Measurements from ENCODE around the gene LIMS1.
"Not testable (repeated sequence)": the region's sequence is repeated elsewhere in the genome, so short reads cannot be mapped to it uniquely, and the experiment has no call there.

LIMS1 gene

GRCh38 chr2:108553209-108553919 lies 19.1 kb downstream of the LIMS1 start:
- no peak for DNase-seq

DNA sequence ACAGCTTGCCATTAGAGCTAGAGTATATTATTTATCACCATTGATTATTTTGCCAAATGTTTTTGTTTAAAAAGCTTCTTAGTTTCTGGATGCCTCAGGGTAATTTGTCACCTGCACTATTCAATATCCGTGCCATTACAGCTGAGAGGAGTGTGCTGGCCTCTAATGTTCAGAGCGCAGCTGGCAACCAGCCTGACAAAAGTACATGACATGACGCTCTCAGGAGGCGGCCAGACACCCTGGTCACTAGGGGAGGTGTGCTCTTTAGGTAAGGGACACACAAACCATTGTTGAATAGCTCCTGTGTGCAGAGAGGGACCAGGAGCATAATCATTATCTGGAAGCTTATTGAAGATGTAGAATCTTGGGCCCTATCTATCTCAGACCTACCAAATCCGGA lies 20.3 kb downstream of the LIMS1 start:
- DNase-seq, result no peak

DNA sequence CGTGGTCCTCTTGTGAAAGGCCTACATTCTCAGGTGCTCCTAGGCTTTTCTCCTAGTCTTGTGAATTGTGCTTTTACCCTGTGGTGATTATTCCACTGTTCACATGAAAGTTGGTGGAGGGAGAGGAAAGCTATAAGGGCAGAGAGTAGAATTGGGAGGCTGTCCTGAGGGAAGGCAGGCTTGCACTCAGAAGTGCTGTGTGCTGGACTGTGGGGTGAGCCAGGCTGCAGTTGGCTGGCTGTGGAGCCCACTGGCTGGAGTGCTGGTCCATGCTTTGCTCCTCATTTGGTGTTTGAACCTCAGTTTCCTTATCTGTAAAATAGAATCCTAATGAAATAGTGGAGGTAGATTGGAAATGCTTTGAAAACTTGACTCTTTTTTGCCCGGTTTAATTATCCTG lies 21.3 kb downstream of the LIMS1 start:
- no peak for DNase-seq

DNA sequence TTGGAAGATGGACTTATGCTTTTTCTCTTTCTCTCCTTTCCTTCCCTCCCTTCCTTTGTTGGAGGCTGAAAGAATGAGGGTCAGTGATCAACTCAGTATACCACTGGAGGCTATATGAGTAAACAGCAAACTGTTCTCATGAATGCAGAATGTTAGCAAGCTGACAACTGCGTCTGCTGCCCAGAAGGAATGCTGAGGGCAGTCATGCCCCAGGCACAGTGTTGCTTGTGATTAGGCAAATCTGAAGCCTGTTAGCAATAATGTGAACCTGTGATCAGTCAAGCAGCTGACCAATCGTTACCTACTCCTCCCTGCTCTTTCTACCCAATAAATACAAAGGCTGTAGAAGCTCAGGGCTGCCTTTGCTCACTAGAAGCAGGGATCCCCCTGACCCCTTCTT lies 22.3 kb downstream of the LIMS1 start:
- not testable (repeated sequence) for DNase-seq

DNA sequence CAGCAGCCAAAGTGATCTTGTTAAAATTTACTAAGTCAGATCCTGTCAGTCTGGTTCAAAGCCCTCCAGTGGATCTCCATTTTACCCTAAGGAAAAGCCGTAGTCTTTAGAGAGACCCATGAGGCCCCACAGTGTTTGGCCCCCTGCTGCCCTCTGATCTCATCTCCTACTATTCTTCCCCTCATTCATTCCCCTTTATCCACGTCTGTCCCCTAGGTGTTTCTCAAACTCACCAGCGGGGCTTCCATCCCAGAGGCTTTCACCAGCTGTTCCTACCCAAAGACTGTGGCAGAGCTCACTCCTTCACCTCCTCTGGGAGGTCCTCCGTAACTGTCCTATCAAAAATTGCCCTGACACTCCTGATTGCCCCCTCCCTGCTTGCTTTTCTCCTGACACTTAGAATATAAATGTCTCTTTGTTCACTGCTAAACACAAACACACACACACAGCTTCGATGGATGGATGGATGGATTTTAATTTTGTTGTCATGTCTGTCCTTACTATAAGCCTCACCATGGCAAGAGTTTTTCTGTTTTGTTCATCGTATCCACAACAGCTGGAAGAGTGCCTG lies 26.1 kb downstream of the LIMS1 start:
- DNase-seq, result no peak

DNA sequence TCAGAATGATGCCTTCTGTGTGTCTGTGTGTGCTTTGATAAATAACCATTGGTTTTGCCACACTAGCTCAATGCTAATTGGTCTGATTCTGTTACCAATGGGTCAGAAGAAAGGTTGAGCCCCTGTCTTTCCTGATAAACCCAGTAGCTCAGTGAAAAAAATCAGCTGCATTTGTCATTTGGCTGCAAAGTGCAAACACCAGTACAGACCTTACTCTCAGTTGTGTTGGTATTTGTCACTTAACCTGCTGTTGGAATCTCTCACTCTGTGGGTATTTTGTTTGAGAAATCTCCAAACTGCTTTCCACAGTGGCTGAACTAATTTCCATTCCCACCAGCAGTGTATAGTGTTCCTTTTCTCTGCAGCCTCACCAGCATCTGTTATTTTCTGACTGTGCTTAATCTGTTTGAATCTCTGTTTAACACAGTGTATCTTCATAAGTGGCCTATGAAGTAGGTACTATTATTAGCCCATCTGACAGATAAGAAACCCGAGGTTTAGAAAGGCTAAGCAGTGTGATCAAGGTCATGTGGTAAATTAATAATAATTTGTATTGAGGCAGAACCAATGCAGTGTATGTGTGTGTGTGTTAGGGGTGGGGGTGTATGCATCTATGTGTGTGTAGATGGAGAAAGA lies 26.7 kb downstream of the LIMS1 start:
- no peak for DNase-seq

DNA sequence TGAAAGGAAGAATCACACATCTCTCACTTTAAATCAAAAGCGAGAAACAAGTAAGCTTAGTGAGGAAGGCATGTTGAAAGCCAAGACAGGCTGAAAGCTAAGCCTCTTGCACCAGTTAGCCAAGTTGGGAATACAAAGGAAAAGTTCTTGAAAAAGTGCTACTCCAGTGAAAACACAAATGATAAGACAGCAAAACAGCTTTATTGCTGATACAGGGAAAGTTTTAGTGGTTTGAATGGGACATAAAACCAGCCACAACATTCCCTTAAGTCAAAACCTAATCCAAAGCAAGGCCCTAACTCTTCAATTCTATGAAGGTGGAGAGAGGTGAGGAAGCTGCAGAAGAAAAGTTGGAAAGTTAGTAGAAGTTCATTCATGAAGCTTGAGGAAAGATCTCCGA lies 28.0 kb downstream of the LIMS1 start:
- DNase-seq, result no peak

DNA sequence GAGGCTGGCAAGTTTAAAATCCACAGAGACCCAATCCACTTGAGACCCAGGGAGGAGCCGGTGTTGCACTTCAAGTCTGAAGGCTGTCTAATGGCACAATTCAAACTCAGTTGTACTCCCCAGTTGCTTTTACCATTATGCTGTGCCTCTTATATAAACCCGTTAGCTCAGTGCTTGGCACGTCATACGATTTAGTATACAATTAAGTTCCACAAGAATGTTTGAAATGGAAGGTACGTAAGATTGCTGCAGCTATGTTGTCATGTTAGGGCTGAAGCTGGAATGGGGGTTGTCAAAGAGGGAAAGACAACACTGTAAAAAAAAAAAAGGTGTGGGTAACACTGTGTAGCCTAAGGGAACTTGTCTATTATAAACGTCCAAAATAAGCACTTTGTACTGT lies 30.2 kb downstream of the LIMS1 start:
- DNase-seq, result no peak

- no peak for DNase-seq
Observed at GRCh38 chr2:108565778-108566375, 31.6 kb downstream of the LIMS1 start.

GRCh38 chr2:108570416-108570815 lies 36.1 kb downstream of the LIMS1 start:
- DNase-seq, result no peak

DNA sequence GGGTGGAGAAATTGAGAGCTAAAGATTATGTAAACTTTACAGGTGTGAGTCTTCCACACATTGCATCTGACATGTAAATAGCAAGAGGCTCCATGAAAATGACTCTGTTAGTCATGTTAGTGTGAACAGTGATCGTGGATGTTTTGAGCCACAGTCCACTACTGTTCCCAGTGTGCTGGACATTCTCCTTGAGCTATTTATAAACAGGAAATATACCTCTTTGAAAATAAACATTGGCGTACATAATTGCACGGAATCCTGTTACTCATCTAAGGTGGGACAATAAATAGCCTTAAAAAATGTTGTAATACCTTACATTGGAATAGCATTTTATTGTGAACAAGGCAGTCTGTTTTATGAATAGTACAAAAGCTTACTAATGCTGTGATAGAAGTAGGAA lies 37.0 kb downstream of the LIMS1 start:
- DNase-seq, result no peak

DNA sequence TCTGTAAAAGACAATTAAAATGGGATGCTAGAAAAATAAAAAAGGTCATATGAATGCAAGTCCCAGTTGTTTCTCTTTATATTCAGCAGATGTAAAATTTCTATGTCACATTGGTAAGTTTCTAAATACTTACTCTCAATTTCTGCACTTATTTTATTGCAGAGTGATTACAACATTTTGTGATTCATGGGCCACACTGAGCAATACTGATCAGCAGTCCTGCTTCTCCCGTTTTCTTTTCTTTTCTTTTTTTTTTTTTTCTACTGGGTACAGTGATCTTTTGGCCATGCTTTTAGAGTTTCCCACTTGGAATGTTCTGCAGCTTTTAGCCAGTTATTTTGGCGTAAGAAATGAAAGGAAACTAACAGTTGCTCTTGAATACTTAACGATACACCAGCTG lies 38.8 kb downstream of the LIMS1 start:
- DNase-seq, result no peak

DNA sequence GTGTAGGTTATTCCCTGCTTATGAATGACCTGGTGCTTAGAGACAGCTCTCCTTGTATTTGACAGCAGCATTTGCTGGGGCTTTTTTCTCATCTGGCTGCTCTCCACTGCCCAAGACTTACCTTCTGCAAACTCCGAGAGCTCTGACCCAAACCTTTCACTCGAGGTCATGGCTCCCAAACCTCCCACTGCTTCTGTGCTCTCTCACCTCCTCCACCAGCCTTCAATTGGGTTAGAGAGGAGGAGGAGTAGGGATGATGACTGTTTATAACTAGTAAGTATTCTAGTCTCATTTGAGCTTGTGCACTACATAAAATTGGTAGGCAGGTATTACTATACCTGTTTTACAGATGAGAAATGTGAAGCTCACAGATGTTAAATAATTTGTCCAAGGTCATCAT lies 40.1 kb downstream of the LIMS1 start:
- no peak for DNase-seq

DNA sequence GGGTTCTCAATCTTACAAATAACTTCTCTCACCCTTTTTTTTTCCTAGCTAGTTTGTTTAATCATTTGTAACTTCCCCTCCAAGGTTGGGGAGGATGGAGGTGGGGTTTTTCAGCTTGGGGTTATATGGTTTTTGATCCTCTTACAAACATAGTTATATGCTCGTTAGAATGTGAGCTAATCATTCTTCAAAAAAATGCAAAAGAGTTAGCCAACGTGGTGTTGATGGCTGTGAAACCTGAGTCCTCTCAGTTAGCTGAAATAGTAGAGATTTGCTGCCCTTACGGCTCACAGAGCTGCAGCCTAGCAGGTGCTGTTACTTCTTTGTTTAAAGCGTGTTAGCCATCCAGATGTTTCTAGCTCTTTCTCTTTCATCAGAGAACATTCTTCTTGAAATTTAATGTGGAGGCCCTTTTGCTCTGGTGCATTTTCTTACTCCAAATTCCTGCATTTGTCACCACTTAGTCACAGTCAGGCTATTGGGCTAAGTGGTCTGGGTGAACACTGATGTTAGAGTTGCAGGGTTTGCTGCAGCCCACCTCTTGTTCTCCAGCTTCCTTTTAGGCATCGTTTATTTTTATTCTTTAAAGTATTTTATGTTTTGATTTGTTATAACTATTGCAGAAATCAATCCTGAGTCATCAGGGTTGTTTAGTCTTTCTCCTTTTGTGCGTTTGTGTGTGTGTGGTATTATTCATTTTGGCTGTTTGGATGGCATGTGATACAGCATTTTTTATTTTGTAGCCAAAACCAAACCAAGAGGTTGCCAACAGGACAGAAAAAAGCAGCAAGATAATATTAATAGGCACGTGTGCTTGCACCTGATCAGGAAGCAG lies 41.1 kb downstream of the LIMS1 start:
- no peak for DNase-seq

DNA sequence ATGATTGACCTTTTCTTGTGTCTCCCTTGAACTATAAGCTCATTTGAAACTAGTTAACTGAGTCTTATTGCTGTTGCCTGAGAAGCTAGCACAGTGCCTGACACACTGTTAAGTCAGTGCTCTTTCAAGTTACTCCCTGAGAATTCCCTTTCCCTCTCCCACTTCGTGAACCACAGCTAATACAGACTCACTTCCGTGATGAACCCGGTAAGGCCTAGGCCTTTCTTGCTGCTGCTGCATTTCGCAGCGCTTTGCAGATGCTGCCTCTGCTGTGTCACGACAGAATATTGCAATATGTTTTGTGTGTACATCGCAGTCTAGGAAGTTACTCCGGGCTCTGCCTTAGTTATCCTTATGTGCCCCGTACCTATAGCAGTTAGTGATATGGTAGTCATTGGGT lies 42.8 kb downstream of the LIMS1 start:
- no peak for DNase-seq

GRCh38 chr2:108579623-108580022 lies 45.4 kb downstream of the LIMS1 start:
- no peak for DNase-seq

DNA sequence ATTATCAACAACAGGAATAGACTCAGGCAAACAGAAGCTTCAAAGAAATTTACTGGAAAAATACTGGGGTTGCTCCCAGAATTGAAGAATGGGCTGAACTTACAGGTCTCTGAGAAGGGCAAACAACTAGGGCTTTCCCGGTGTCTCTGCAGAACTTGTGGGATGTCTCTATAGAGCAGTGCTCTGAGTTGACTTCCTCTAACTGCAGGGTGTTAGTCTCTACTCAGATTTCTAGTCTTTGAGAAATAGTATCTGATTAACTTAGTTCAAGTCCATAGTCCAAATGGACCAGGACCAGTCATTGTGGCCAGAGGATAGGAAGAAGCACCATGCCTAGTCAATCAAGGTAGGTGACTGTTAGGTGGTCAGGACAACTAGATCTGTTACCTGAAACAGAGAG lies 45.8 kb downstream of the LIMS1 start:
- no peak for DNase-seq

DNA sequence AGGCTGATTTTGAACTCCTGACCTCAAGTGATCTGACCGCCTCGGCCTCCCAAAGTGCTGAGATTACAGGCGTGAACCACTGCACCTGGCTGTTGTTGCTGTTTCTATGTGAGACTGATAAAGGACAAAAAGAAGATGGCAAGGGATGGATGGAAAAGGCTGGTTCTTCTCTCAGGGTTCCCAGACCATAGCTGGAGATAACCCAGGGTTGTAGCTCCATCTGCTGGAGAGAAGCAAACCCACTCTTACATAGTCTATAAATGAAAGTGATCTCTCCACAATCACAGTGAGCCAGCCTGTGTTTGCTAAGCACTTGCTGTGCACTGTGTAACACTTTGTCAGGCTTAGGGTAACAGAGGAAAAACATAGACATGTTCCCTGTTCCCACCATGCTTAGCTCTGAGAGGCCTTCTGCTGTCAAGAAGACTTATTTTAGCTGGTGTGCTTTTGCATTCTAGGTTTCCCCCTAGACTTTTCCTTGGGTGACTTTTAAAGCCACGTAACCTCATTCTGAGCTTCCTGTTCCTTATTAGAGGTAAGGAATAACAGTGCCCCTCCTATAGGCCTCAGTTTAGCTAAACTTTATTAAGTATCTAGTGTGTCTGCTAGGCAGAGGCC lies 49.7 kb downstream of the LIMS1 start:
- peak; percentile 3 to 18 for DNase-seq

GRCh38 chr2:108585436-108585835 lies 51.2 kb downstream of the LIMS1 start:
- no peak for DNase-seq

DNA sequence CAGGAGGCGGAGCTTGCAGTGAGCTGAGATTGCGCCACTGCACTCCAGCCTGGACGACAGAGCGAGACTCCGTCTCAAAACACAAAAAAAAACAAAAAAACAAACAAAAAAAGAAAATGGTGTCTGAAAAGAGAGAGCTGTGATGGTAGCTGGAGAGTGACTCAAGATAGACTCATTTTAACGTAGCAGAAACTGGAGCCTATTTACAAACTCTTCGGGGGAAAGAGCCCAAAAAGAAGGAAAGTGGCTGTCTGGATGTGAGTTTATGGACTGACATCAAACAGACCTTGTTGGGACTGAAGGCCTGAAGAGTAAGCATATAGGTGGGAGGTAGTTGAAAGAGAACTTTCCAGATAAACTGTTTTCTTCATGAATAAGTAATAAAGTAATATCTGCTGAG lies 51.8 kb downstream of the LIMS1 start:
- DNase-seq, result no peak

DNA sequence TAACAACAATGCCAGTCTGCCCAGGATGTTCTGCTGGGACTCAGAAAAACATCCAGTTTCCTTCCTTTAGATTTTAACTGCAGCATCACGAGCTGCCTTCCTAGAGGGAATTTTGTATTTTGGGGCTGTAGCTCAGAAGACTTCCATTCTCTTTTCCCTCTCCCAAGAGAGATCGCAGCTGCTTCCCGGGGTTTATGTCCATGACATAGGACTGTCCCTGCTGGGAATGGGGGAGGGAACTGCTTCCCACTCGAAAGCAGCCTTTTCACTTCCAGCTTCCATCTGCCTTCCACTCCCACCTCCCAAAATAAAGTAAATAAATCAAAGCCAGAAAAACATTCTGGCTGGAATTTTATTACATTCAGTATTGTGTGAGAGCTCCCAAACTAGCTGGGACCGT lies 52.4 kb downstream of the LIMS1 start:
- DNase-seq, result no peak

- no peak for DNase-seq
Observed at GRCh38 chr2:108587621-108588020, 53.4 kb downstream of the LIMS1 start.
